H9 (cell line): Measurements from ENCODE around the gene PIAS1. TPM values are rescaled to one million over a fixed set of nuclear protein-coding genes. Genes with fewer than 3 reads are reported as not detected.

Experiments
- DNase-seq: peaks from one replicate; pipeline ENCODE4 v3.0.0-alpha.2; 2017
- H2AFZ ChIP-seq: one replicate; pipeline ENCODE4 v1.6.1; 2013; ENCODE audit warnings: mild to moderate bottlenecking, low read length, control low read depth, moderate library complexity
- H2AK5ac ChIP-seq: 2 replicates; pipeline ENCODE4 v1.6.1; 2013; ENCODE audit warnings: low read length, control low read depth, mixed read lengths; ENCODE audit not compliant: insufficient read length
- H2BK120ac ChIP-seq: one replicate; pipeline ENCODE4 v1.6.1; 2013; ENCODE audit warnings: low read depth, mild to moderate bottlenecking, low read length, control low read depth, inconsistent platforms; ENCODE audit not compliant: poor library complexity, severe bottlenecking
- H2BK12ac ChIP-seq: 2 replicates; pipeline ENCODE4 v1.6.1; 2013; ENCODE audit warnings: low read length, control low read depth, mixed read lengths, low read depth; ENCODE audit not compliant: insufficient read length
- H2BK15ac ChIP-seq: 2 replicates; pipeline ENCODE4 v1.6.1; 2013; ENCODE audit warnings: low read depth, low read length, control low read depth
- H2BK20ac ChIP-seq: one replicate; pipeline ENCODE4 v1.6.1; 2013; ENCODE audit warnings: low read depth, mild to moderate bottlenecking, low read length, control low read depth, inconsistent platforms; ENCODE audit not compliant: poor library complexity, severe bottlenecking
- H2BK5ac ChIP-seq: 2 replicates; pipeline ENCODE4 v1.6.1; 2013; ENCODE audit warnings: low read length, control low read depth, mixed read lengths; ENCODE audit not compliant: insufficient read length
- H3K14ac ChIP-seq: 2 replicates; pipeline ENCODE4 v1.6.1; 2013; ENCODE audit warnings: low read length, control low read depth; ENCODE audit not compliant: insufficient read depth
- H3K18ac ChIP-seq: 2 replicates; pipeline ENCODE4 v1.6.1; 2013; ENCODE audit warnings: low read depth, mild to moderate bottlenecking, mixed read lengths, low read length, control low read depth; ENCODE audit not compliant: insufficient read length
- H3K23ac ChIP-seq: 2 replicates; pipeline ENCODE4 v1.6.1; 2013; ENCODE audit warnings: low read length, control low read depth, mixed read lengths, low read depth; ENCODE audit not compliant: insufficient read length
- H3K23me2 ChIP-seq: 2 replicates; pipeline ENCODE4 v1.6.1; 2013; ENCODE audit warnings: low read depth, mild to moderate bottlenecking, mixed read lengths, low read length, control low read depth; ENCODE audit not compliant: insufficient read length, poor library complexity, severe bottlenecking
- H3K27ac ChIP-seq: 2 replicates; pipeline ENCODE4 v1.5.1; 2013; ENCODE audit warnings: low read length, control low read depth, mixed read lengths, low read depth; ENCODE audit not compliant: insufficient read length
- H3K27me3 ChIP-seq: 2 replicates; pipeline ENCODE4 v1.6.1; 2013; ENCODE audit warnings: low read length, control low read depth, inconsistent platforms; ENCODE audit not compliant: insufficient read depth
- H3K4ac ChIP-seq: 2 replicates; pipeline ENCODE4 v1.6.1; 2013; ENCODE audit warnings: low read depth, mild to moderate bottlenecking, control low read depth, inconsistent platforms, low read length, moderate library complexity
- H3K4me1 ChIP-seq: 2 replicates; pipeline ENCODE4 v1.6.1; 2013; ENCODE audit warnings: low read length, control low read depth, inconsistent platforms; ENCODE audit not compliant: insufficient read depth
- H3K4me2 ChIP-seq: 2 replicates; pipeline ENCODE4 v1.6.1; 2013; ENCODE audit warnings: low read length, control low read depth, mixed read lengths; ENCODE audit not compliant: insufficient read length, insufficient read depth
- H3K56ac ChIP-seq: 2 replicates; pipeline ENCODE4 v1.6.1; 2013; ENCODE audit warnings: low read depth, mild to moderate bottlenecking, mixed read lengths, low read length, control low read depth; ENCODE audit not compliant: insufficient read length
- H3K79me1 ChIP-seq: 2 replicates; pipeline ENCODE4 v1.6.1; 2013; ENCODE audit warnings: low read depth, mild to moderate bottlenecking, moderate library complexity, low read length, control low read depth, inconsistent platforms; ENCODE audit not compliant: insufficient read depth, poor library complexity, severe bottlenecking
- H3K79me2 ChIP-seq: 2 replicates; pipeline ENCODE4 v1.6.1; 2013; ENCODE audit warnings: low read length, control low read depth, inconsistent platforms; ENCODE audit not compliant: insufficient read depth
- H3K9ac ChIP-seq: 2 replicates; pipeline ENCODE4 v1.6.1; 2013; ENCODE audit warnings: low read length, control low read depth, mixed read lengths; ENCODE audit not compliant: insufficient read length; ENCODE audit errors: extremely low read depth
- H3K9me3 ChIP-seq: one replicate; pipeline ENCODE4 v1.6.1; 2013; ENCODE audit warnings: low read depth, low read length, inconsistent platforms; ENCODE audit not compliant: control insufficient read depth
- H3T11ph ChIP-seq: one replicate; pipeline ENCODE4 v1.6.1; 2013; ENCODE audit warnings: mild to moderate bottlenecking, low read length, control low read depth, inconsistent platforms
- H4K20me1 ChIP-seq: one replicate; pipeline ENCODE4 v1.6.1; 2013; ENCODE audit not compliant: control insufficient read depth, insufficient read length, insufficient read depth
- H4K5ac ChIP-seq: 2 replicates; pipeline ENCODE4 v1.6.1; 2013; ENCODE audit warnings: low read depth, mild to moderate bottlenecking, mixed read lengths, low read length, control low read depth; ENCODE audit not compliant: insufficient read length
- H4K8ac ChIP-seq: replicated peaks from 2 replicates; pipeline ENCODE4 v1.6.1; 2013; ENCODE audit warnings: low read length, control low read depth, mixed read lengths, low read depth; ENCODE audit not compliant: insufficient read length
- H4K91ac ChIP-seq: 2 replicates; pipeline ENCODE4 v1.6.1; 2013; ENCODE audit warnings: low read depth, mild to moderate bottlenecking, moderate library complexity, mixed read lengths, low read length, control low read depth; ENCODE audit not compliant: insufficient read length
- H3K27ac Mint-ChIP-seq, 3 experiments: 2 replicates in 2 of 3; 3 replicates in 1 of 3; pipeline ENCODE4 v1.8.0; 2020 to 2021; ENCODE audit warnings: mixed read lengths in 3 of 3, mild to moderate bottlenecking in 1 of 3, moderate library complexity in 1 of 3
- H3K27me3 Mint-ChIP-seq: 2 replicates; pipeline ENCODE4 v1.8.0; 2021; ENCODE audit warnings: low read depth, mild to moderate bottlenecking, moderate library complexity, mixed read lengths
- H3K36me3 Mint-ChIP-seq, 3 experiments: 2 replicates in 2 of 3; 3 replicates in 1 of 3; pipeline ENCODE4 v1.8.0; 2020 to 2021; ENCODE audit warnings: low read depth in 3 of 3, mixed read lengths in 3 of 3; ENCODE audit not compliant: insufficient read depth in 1 of 3
- H3K4me1 Mint-ChIP-seq, 2 experiments: 2 replicates each; pipeline ENCODE4 v1.8.0; 2020; ENCODE audit warnings: mixed read lengths in 2 of 2
- H3K4me3 Mint-ChIP-seq, 2 experiments: 2 replicates in 1 of 2; 3 replicates in 1 of 2; pipeline ENCODE4 v1.8.0; 2020 to 2021; ENCODE audit warnings: mild to moderate bottlenecking in 2 of 2, mixed read lengths in 2 of 2, moderate library complexity in 1 of 2
- H3K9me3 Mint-ChIP-seq, 2 experiments: 2 replicates in 1 of 2; 3 replicates in 1 of 2; pipeline ENCODE4 v1.8.0; 2020; ENCODE audit warnings: mild to moderate bottlenecking in 2 of 2, mixed read lengths in 2 of 2, moderate library complexity in 1 of 2
- WGBS: extraction: QIAGEN DNeasy Blood & Tissue Kit; methylation state at CpG from one replicate; pipeline ENCODE4 v1.1.7; 2013; ENCODE audit warnings: missing lambda C conversion rate, low lambda C conversion rate, mixed read lengths; ENCODE audit not compliant: insufficient read length; ENCODE audit errors: extremely low coverage; 5-methylcytosine and 5-hydroxymethylcytosine counted together
- total RNA-seq: library from RNA; stranded (reverse); gene quantifications from 2 replicates; pipeline ENCODE4 v1.2.1, GENCODE V29; 2021
- TF ChIP-seq, protein P1 (sequence below): fragments of 200-600 bp; sonication (generic); conservative IDR thresholded peaks from 3 replicates; pipeline ENCODE4 v1.8.0; 2021; ENCODE audit warnings: antibody characterized with exemption, mild to moderate bottlenecking

Gene PIAS1
- total RNA-seq, 1 experiment from 2014 or later: 31.1 TPM

DNA sequence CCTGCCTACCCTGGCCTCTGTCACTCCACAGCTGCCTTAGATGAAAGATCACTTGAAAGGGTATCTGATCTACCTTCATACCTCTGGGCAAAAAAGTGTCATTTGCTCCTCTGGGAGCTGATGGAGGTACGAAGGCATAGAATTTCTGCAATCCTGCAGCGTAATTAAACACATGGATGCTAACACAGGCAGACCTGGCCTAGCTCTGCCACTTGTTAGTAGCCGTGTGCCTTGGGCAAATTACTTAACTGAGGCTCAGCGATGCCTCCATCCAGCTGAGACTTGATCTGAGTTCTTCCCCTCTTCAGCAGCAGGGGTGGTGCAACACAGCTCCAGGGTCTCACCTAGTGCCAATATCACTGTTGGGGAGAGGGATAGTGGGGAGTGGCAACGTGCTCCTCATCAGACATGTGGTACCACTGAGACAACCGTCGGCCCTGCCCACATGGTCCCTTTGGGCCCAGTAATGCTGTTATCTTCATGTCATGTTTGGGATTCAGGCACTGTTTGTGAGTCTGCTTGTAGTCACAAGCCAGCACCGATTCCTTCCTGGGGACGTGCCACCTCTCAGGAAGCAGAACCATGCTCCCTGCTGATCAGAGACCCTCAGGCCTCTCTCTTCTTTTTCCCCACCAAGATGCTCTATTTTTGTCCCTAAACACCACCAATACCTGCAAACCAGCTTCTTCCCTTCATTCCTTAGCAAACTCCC lies 34.1 kb upstream of the PIAS1 start:
- Histone ChIP-seq H2BK15ac (no peak overlapping the region), H2BK120ac (no peak overlapping the region), H3K4ac (no peak overlapping the region), H3K9ac (no peak overlapping the region), H3K4me1 (no peaks in the 10 kb centered on the region), H2AFZ (no peak overlapping the region), H3K18ac (no peak overlapping the region), H3K23ac (no peak overlapping the region), H3T11ph (no peak overlapping the region), H2BK5ac (no peak overlapping the region), H3K14ac (no peak overlapping the region), H2AK5ac (no peak overlapping the region), H3K79me2 (no peaks in the 10 kb centered on the region; the same call in 1 of the 2 replicates), H3K9me3 (no peaks in the 10 kb centered on the region), H4K8ac (no peak overlapping the region), H2BK12ac (no peak overlapping the region), H4K91ac (no peak overlapping the region), H3K27ac (no peak overlapping the region), H3K56ac (no peak overlapping the region), H4K20me1 (no peaks in the 10 kb centered on the region), H4K5ac (no peak overlapping the region), H2BK20ac (no peak overlapping the region), H3K79me1 (no peaks in the 10 kb centered on the region), H3K4me2 (no peak overlapping the region), H3K27me3 (no peaks in the 10 kb centered on the region), H3K23me2 (no peaks in the 10 kb centered on the region)
- DNase-seq: no peak
- Mint-ChIP-seq H3K4me3 (no peak overlapping the region), H3K36me3 (no peaks in the 10 kb centered on the region; a peak in 2 of 7 replicates), H3K4me1 (no peaks in the 10 kb centered on the region), H3K27me3 (peaks cover 3% of the 10 kb centered on the region), H3K27ac (no peak overlapping the region; a peak in 1 of 7 replicates), H3K9me3 (no peaks in the 10 kb centered on the region)
- TF ChIP-seq, protein P1, sequence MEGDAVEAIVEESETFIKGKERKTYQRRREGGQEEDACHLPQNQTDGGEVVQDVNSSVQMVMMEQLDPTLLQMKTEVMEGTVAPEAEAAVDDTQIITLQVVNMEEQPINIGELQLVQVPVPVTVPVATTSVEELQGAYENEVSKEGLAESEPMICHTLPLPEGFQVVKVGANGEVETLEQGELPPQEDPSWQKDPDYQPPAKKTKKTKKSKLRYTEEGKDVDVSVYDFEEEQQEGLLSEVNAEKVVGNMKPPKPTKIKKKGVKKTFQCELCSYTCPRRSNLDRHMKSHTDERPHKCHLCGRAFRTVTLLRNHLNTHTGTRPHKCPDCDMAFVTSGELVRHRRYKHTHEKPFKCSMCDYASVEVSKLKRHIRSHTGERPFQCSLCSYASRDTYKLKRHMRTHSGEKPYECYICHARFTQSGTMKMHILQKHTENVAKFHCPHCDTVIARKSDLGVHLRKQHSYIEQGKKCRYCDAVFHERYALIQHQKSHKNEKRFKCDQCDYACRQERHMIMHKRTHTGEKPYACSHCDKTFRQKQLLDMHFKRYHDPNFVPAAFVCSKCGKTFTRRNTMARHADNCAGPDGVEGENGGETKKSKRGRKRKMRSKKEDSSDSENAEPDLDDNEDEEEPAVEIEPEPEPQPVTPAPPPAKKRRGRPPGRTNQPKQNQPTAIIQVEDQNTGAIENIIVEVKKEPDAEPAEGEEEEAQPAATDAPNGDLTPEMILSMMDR: no peak
- no CpG with 5 or more reads among the region's 9 CpGs for WGBS
